HFF-Myc (cell line): ENCODE results near the gene DENND2D.

Experiments
- DNase-seq: peaks from one replicate; pipeline ENCODE4 v3.0.0-alpha.2; 2011; ENCODE audit warnings: low read depth; ENCODE audit errors: extremely low read depth
- H3K4me3 ChIP-seq: replicated peaks from 2 replicates; pipeline ENCODE4 v1.5.1; 2011; ENCODE audit warnings: low read depth, mild to moderate bottlenecking, control low read depth, low read length
- TF ChIP-seq, protein P1 (sequence below): IDR thresholded peaks from 2 replicates; pipeline ENCODE4 v1.5.1; 2012; ENCODE audit warnings: mild to moderate bottlenecking, low read depth, low read length, control low read depth; ENCODE audit errors: missing control alignments

The DENND2D gene

DNA sequence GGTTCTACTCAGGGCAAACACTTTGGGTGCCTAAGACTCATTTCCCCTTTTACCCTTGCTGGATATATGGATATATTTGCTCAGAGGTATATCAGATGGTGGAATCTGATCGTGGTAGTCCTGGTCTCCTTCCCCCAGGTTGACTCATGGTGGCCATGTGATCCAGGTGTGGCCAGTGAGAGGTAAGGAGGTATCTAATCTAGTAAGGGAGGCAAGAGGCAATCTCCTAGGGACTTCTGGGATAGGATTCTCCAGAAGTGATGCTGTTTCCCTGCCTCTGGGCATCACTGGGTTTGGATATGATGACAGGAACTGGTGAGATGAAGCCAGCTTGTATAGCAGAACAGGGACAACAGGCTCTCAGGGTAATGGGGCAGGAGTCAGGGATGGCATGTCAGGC, 8.5 kb upstream of the DENND2D start:
- H3K4me3 ChIP-seq = no peak overlapping the region
- DNase-seq = no peak

DNA sequence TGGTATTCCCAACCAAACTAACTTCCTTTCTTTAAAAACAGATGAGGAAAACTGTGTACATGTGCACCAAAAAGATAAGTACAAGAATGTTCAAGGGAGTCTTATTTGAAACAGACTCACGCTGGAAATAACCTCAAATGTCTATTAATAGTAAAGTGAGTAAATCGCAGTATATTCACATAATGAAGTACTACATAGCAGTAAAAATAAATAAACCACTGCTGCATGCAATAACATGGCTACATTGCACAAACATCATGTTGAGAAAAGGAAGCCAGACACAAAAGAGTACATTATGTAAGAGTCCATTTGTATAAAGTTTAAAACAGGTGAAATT, 5.2 kb upstream of the DENND2D start:
- TF ChIP-seq, protein P1, sequence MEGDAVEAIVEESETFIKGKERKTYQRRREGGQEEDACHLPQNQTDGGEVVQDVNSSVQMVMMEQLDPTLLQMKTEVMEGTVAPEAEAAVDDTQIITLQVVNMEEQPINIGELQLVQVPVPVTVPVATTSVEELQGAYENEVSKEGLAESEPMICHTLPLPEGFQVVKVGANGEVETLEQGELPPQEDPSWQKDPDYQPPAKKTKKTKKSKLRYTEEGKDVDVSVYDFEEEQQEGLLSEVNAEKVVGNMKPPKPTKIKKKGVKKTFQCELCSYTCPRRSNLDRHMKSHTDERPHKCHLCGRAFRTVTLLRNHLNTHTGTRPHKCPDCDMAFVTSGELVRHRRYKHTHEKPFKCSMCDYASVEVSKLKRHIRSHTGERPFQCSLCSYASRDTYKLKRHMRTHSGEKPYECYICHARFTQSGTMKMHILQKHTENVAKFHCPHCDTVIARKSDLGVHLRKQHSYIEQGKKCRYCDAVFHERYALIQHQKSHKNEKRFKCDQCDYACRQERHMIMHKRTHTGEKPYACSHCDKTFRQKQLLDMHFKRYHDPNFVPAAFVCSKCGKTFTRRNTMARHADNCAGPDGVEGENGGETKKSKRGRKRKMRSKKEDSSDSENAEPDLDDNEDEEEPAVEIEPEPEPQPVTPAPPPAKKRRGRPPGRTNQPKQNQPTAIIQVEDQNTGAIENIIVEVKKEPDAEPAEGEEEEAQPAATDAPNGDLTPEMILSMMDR = no peak
- DNase-seq = no peak
- no peak overlapping the region for H3K4me3 ChIP-seq

More for the DNA sequence above, 8.5 kb upstream of the DENND2D start:
- TF ChIP-seq, protein P1 = no peak

DNA sequence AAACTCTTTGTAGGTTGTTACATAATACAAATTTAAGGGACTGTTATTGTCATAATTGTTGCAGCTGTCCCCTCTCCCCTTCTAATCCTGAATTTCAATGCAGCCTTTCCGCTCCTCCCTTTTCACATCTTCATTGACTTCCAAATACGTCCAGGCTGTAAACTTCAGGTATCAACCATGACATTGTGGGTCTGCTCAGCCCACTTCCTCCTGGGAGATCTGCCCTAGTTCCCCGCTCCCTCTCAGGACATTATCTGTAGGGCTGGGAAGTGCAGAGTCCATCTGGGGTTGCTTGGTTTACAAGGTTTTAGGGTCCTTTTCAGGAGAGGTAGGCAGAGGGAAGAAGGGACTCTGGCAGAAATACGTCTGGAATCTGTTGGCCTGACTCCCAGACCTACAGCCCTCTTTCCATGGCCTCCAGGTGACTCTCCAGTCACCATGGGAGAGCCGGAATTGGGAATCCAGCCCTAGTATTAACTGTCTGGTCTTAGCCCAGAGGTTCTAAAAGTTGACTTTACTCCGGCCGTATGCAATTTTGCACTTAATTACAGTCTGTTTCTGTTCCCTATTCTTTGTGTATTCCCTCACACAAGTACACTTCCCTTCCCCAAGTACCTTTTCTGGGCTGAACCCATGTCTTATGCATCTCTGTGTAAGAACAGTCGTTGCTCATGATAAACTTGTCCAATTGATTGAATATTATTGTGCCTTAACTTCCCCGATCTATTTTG, 4.7 kb upstream of the DENND2D start:
- no peak overlapping the region for H3K4me3 ChIP-seq
- TF ChIP-seq, protein P1 = no peak
- no peak for DNase-seq

DNA sequence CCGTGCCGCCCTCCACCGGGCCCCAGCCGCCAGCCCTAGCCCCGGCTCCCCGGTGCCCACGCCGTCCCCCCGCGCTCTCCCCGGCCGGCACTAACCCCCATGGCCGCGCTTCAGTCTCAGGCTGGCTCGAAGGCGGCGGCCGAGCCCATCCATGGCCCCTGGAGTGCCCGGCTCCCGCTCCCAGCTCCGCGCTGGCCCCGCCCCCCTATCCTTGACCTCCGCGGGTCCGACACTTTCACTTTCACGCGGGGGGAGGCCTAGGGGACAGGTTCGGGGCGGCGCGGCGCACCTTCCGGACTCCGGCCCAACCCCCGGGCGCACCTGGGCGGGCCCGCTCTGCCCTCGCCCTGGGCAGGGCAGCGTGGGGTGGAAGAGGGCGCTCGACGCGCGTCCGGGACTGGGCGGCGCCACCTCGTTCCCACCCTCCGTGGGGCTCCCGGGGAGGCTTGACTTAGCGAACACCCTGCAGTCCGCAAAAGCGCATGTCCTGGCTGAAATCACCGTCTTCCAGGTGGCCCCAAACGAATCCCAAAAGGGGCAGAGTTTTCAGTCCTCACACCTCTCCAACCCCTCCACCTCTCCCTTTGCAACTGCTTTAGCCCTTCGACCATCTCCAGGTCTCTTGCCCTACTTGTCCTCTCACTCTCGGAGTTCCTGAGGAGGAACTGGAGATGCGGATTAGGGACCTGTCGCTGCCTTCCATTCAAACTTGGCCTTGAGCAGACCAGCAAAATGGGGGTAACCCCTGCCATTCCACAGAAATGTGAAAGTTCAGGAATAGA, 3.9 kb upstream of the DENND2D start:
- TF ChIP-seq, protein P1 = no peak
- no peak for DNase-seq
- H3K4me3 ChIP-seq = peak overlapping the region; percentile 44

DNA sequence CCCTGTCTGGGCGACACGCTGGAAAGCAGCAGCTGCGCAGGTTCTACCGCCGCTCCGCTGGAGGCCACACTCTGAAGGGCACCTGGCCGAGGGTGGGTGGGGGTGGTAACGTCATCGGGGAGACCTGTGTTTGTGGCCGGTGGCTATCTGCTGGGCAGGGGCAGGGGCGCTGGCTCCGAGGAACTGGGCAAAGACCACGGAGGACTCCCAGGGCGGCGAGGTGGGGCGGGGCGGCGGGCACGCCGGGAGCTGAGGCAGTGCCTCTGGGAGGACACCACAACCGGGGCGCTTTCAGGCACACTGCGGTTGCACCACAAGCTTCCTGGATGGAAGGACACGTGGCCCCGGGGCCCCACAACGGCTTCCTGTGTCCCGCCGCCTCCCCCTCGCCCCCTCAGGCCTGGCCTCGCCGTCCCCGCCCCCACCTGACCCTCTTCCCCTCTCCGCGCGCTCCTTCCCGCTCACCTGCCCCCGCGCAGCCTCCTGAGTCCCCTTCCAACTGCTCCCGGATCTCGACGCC, 3.3 kb upstream of the DENND2D start:
- DNase-seq = no peak
- TF ChIP-seq, protein P1 = no peak
- peak overlapping the region; percentile 44 for H3K4me3 ChIP-seq

DNA sequence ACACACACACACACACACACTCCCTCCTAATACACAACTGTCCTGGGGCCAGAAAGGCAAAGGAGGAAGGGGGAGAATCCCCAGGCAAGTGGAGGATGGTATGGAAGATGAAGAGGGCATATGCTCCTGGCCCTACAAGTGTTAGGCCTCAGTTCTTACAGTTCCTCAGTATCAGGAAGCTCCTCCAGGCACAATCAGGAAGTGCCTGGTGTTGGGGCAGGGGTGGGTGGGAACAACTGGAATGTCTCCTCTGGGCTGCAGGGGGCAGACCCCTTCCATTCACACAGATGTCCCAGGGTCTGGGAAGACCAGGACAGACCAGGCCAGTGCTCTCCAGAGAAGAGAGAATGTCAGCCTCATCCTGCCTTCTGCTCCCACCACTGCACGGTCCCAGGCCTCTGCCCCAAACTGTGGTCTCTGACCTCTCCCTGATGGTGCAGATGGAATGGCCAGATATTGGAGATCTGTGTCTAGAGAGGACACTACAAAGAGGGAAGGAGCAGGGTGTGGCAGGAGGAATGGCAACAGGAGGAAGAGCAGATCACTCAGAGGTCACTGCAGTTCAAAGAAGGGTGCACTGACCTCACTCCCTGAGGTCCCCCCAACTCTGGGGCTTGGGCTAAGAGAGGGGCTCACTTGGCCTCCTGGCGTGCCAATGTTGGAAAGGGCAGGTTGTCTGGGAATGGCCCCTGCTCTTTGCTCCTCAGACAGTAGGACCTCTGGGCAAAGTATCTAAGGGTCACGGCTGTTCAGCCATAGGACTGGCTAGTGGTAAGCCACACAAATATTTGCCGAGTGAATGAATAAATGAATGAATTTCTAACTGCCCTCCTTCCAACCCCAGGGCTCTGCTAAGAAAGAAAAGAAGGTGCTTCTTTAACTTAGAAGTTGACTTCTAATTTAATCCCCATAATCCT, 2.5 kb upstream of the DENND2D start:
- H3K4me3 ChIP-seq = no peak overlapping the region
- TF ChIP-seq, protein P1 = no peak
- no peak for DNase-seq
